Measurements from ENCODE around the gene BRSK2. TPM values are rescaled to one million over a fixed set of nuclear protein-coding genes. Genes with fewer than 3 reads are reported as not detected.

Gene BRSK2
- total RNA-seq, 4 donors from 2014 or later = 0.72 to 1.6 (median 0.82) TPM; not detected in 1

DNA sequence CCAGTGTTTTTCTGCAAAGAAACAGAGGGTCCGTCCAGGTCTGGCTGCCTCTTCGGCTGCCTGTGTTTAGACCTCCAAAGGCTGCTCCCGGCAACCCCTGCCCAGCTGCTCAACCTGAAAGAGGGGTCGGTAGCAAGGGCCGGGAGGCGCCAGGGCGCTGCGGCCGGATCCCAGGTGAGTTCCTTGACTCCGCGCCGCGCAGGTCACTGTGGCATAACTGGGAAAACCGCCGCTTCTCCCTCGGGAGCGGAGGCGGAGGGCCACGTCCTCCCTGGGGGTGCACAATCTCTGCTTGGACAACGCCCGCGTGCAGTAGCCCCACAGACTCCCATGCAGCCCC is 1.0 kb upstream of the BRSK2 start:
- no peak for ATAC-seq (ENCODE audit: low FRiP score)
- TF ChIP-seq, protein P1, sequence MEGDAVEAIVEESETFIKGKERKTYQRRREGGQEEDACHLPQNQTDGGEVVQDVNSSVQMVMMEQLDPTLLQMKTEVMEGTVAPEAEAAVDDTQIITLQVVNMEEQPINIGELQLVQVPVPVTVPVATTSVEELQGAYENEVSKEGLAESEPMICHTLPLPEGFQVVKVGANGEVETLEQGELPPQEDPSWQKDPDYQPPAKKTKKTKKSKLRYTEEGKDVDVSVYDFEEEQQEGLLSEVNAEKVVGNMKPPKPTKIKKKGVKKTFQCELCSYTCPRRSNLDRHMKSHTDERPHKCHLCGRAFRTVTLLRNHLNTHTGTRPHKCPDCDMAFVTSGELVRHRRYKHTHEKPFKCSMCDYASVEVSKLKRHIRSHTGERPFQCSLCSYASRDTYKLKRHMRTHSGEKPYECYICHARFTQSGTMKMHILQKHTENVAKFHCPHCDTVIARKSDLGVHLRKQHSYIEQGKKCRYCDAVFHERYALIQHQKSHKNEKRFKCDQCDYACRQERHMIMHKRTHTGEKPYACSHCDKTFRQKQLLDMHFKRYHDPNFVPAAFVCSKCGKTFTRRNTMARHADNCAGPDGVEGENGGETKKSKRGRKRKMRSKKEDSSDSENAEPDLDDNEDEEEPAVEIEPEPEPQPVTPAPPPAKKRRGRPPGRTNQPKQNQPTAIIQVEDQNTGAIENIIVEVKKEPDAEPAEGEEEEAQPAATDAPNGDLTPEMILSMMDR (IDR thresholded peaks at IDR 0.05) = no peak
- no peak for DNase-seq (ENCODE audit: low spot score)

DNA sequence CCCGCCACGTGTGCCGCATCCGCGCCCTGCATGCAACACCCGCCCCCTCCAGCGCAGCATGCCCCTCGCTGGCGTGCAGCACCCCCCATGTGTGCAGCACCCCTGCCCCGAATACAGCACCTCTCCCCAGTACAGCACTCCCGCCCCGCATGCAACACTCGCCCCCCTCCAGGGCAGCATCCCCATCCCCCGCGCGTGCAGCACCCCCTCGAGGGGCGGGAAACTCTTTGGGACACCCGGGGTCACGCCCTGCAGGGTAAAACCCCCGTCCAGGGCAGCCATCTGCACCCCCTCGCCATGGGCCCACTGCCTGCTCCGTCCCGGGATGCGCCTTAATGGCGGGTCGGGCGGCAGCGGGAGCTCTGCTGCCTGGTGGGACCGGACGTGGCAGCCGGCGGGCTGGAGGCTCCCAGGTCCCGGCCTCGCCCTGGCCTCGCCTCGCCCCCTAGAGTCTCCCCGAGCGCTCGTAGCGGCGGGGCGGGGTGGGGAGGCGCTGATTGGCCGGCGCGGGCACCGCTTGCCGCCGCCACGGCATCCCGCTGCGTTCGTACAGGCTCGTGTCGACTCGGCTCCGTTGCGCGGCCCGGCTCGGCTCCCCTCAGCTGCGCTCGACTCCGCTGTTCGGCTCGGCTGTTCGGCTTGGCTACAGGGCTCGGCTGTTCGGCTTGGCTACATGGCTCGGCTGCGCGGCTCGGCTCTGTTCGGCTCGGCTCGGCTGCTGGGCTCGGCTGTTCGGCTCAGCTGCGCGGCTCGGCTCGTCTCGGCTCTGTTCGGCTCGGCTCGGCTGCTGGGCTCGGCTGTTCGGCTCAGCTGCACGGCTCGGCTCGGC is 417 bp upstream of the BRSK2 start:
- ATAC-seq (ENCODE audit: low FRiP score) (peak; percentile 99), DNase-seq (ENCODE audit: low spot score) (peak; percentile 91)
- TF ChIP-seq, protein P1 (IDR thresholded peaks at IDR 0.05) = no peak

DNA sequence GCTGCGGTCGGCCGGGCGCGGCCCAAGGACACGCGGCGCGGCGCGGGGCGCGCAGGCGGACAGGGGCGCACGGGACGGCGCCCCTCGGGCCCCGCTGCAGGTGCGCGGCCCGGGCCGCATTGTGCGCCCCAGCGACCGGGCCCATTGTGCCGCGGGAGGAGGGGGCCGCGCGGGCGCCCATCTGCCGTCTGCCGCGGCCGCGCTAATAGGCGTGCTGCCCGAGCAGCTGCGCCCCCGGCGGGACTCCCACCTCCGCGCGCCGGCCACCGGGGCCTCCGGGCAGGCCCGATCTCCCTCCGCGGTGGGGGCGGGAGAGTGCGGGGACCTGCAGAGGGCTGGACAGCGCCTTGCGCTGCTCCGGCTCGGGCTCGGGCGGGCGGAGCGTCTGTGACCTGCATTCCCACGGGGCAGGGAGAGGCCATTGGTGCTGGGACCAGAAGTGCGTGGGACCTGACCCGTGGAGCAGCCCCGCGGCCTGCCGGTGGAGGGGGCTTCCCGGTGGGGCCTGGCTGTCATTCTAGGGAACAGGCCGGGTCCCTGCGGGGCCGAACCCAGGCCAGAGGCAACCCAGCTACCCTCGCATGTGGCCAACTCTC is 933 bp downstream of the BRSK2 start:
- ATAC-seq (ENCODE audit: low FRiP score) (no peak), DNase-seq (ENCODE audit: low spot score) (no peak)
- TF ChIP-seq, protein P1 (IDR thresholded peaks at IDR 0.05) = no peak

DNA sequence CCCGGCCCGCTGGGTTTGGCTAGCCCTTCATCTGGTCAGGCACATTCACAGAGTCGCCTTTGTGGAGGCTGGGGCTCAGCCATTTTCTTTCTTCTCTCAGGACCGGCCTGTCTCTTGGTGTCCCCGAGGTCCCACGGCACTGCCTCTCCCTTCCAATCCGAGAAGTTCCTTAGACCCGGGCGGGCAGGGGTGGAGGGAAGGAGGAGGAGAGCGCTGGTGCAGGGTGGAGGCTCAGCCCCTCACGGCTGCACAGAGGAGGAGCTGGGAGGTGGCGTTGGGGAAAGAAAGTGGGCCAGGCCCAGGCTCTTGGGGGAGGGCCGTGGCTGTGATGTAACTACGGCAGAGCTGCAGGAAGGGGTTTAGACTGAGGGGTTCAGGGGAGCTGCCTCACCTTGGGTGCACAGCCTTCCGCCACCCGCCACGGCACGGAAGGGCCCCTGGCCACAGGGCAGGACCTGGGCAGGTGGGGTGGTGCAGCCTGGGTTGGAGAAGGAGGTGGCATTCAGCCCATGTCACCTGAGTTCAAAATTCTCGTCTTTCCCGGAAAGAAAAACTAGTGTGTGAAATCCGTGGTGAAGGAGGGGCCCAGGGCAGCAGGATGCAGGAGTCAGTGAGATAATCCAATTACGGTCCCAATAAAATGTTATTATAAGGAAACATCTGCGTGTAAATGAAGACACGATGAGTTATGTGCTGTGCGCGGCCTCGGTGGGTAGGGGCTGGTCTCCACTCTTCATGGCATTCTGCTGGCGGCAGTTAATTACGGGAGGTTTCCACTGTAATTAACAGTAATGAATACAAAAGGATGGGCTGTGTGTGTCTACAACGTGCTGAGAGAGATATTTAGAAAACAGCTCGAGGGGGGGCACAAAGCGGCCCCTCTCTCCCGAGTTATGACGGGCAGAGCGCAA is 1.7 kb downstream of the BRSK2 start:
- TF ChIP-seq, protein P1 (IDR thresholded peaks at IDR 0.05) = no peak
- ATAC-seq (ENCODE audit: low FRiP score) (no peak), DNase-seq (ENCODE audit: low spot score) (no peak)

DNA sequence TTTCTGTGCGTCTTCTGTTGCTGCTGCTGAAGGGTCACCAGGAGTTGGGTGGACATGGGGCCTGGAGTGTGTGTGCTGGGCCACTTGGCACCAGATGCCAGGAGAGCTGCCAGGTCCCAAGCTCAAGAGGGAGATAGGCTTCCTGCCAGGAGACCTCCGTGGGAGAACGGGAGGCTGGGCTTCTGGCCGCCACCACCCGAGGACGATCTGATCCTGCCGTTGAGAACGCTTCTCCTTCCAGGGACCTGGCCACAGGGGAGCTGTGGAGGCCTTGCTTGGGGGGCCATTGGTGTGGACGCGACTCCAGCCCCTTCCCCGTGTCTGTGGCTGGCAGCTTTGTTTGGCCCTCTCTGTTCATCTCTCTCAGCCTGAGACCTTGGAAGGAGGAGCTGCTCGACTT is 2.4 kb downstream of the BRSK2 start:
- TF ChIP-seq, protein P1 (IDR thresholded peaks at IDR 0.05) = no peak
- ATAC-seq (ENCODE audit: low FRiP score) = no peak
- no peak for DNase-seq (ENCODE audit: low spot score)

DNA sequence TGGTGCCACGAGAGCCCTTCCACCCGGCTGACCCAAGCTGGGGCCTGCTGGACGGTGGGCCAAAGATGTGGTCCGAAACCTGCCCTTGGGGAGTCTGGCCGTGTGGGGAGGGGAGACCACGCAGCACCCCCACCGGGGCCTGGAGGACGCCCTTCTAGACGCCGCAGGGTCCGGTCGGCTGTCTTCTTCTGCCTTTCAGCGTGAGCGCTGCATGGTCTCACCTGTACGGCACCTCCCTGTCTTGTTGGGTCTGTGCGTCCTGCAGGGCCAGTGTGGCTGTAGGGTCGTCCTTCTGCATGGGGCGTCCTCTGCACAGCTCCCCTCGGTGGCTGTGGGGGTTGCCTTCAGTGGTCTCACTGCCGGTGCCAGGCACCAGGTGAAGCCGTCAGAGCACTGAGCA is 2.8 kb downstream of the BRSK2 start:
- DNase-seq (ENCODE audit: low spot score) (no peak), ATAC-seq (ENCODE audit: low FRiP score) (no peak)
- TF ChIP-seq, protein P1 (IDR thresholded peaks at IDR 0.05) = no peak
